ENCODE data around the gene SPATA6.
"Not testable (repeated sequence)": the region's sequence is repeated elsewhere in the genome, so short reads cannot be mapped to it uniquely, and the experiment has no call there.

Gene SPATA6

DNA sequence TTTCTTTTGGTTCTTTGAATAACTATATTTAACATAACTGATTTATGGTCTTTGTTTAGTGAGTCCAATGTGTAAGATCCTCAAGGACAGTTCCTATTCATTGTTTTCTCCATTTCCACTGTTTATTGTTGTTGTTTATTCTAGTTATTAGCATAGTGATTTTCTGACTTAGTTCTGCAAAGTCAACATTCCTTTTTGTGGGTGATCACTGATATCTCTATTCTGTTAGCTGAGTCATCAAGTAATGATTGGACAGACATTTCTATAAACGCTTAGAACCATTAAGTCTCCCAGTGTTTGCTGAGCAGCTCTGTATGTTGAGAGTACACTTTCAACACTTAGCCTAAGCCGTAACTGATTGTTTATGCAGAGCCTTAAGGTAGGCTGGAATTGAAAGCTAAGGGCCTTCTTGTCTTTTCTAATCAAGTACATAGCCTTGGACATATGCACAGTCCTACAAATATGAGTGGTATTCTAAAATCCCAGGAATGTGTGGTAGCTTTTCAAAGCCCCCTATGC lies 162.4 kb downstream of the SPATA6 start:
- Histone ChIP-seq H4K8ac (ENCODE audit: low read depth, low read length) (no peak overlapping the region), H3K14ac (ENCODE audit: low read length) (no peak overlapping the region), H3K4me2 (ENCODE audit: insufficient read depth, low read length, poor library complexity, severe bottlenecking) (no peak overlapping the region), H4K91ac (ENCODE audit: low read depth, low read length, poor library complexity) (no peak overlapping the region), H2BK15ac (ENCODE audit: low read length) (no peak overlapping the region), H3K4me3 (ENCODE audit: low read length in 2 of 2) (no peak overlapping the region), H3K36me3 (replicated peaks in 1 of 2; ENCODE audit: control insufficient read depth in 2 of 2, insufficient read depth in 2 of 2, low read length in 2 of 2) (no peaks in the 10 kb centered on the region), H3K9me3 (replicated peaks in 1 of 2; ENCODE audit: control insufficient read depth in 2 of 2, insufficient read depth in 1 of 2, low read depth in 1 of 2, low read length in 2 of 2) (no peaks in the 10 kb centered on the region), H3K9ac (ENCODE audit: low read depth, low read length, poor library complexity) (no peak overlapping the region), H2AK5ac (ENCODE audit: low read depth, low read length) (no peak overlapping the region), H3K27me3 (ENCODE audit: control insufficient read depth in 3 of 3, insufficient read depth in 3 of 3, low read depth in 1 of 3, low read length in 3 of 3) (no peaks in the 10 kb centered on the region), H3K23ac (ENCODE audit: low read depth, low read length, poor library complexity) (no peak overlapping the region), H3K4me1 (ENCODE audit: control insufficient read depth in 2 of 2, insufficient read depth in 1 of 2, low read depth in 1 of 2, low read length in 2 of 2) (no peaks in the 10 kb centered on the region), H2BK120ac (ENCODE audit: low read depth, low read length) (no peak overlapping the region), H2AFZ (ENCODE audit: low read length) (no peak overlapping the region), H3K18ac (ENCODE audit: low read length) (no peak overlapping the region), H3K4ac (ENCODE audit: low read length) (no peak overlapping the region), H3K27ac (replicated peaks; ENCODE audit: low read length) (no peak overlapping the region), H3K79me1 (ENCODE audit: low read depth, low read length) (no peaks in the 10 kb centered on the region), H2BK12ac (ENCODE audit: low read length) (no peak overlapping the region), H2BK5ac (ENCODE audit: low read length) (no peak overlapping the region)
- no CpG with 5 or more reads among the region's 2 CpGs for WGBS, 2 donors (ENCODE audit: extremely low coverage in 2 of 2, insufficient read length in 2 of 2, insufficient replicate concordance in 1 of 2)
- DNase-seq (ENCODE audit: low spot score), result no peak

DNA sequence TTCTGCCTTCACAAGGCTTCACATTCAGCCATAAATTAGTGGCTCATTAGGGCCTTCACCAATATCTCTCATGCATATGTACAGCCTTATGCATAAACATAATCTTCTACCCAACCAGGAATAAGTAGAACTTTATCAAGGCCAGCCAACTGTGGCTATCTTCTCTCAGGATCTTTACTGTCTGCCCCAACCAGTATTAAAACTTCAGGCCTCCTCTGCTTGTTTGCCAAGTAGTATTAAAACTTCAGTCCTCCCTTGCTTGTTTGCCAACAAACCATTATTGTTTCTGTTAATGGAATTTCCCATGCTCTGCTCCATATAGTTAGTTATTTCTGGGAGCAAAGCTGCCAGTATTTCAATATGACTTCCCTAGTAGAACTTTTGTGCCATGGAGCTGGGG lies 169.4 kb downstream of the SPATA6 start:
- Histone ChIP-seq H3K27ac (replicated peaks; ENCODE audit: low read length) (no peak overlapping the region), H4K8ac (ENCODE audit: low read depth, low read length) (no peak overlapping the region), H3K27me3 (ENCODE audit: control insufficient read depth in 3 of 3, insufficient read depth in 3 of 3, low read depth in 1 of 3, low read length in 3 of 3) (no peaks in the 10 kb centered on the region), H2BK5ac (ENCODE audit: low read length) (no peak overlapping the region), H3K4me3 (ENCODE audit: low read length in 2 of 2) (no peak overlapping the region), H3K9ac (ENCODE audit: low read depth, low read length, poor library complexity) (no peak overlapping the region), H3K4me2 (ENCODE audit: insufficient read depth, low read length, poor library complexity, severe bottlenecking) (no peak overlapping the region), H3K18ac (ENCODE audit: low read length) (no peak overlapping the region), H3K4me1 (ENCODE audit: control insufficient read depth in 2 of 2, insufficient read depth in 1 of 2, low read depth in 1 of 2, low read length in 2 of 2) (no peaks in the 10 kb centered on the region), H3K9me3 (replicated peaks in 1 of 2; ENCODE audit: control insufficient read depth in 2 of 2, insufficient read depth in 1 of 2, low read depth in 1 of 2, low read length in 2 of 2) (peaks cover 0 to 2% of the 10 kb centered on the region in 2 donors), H3K4ac (ENCODE audit: low read length) (no peak overlapping the region), H4K91ac (ENCODE audit: low read depth, low read length, poor library complexity) (no peak overlapping the region), H2BK15ac (ENCODE audit: low read length) (no peak overlapping the region), H3K36me3 (replicated peaks in 1 of 2; ENCODE audit: control insufficient read depth in 2 of 2, insufficient read depth in 2 of 2, low read length in 2 of 2) (peaks cover 2 to 7% of the 10 kb centered on the region in 2 donors), H2BK12ac (ENCODE audit: low read length) (no peak overlapping the region), H3K23ac (ENCODE audit: low read depth, low read length, poor library complexity) (no peak overlapping the region), H3K79me1 (ENCODE audit: low read depth, low read length) (no peaks in the 10 kb centered on the region), H3K14ac (ENCODE audit: low read length) (no peak overlapping the region), H2AFZ (ENCODE audit: low read length) (no peak overlapping the region), H2AK5ac (ENCODE audit: low read depth, low read length) (no peak overlapping the region), H2BK120ac (ENCODE audit: low read depth, low read length) (no peak overlapping the region)
- no peak for DNase-seq (ENCODE audit: low spot score)

DNA sequence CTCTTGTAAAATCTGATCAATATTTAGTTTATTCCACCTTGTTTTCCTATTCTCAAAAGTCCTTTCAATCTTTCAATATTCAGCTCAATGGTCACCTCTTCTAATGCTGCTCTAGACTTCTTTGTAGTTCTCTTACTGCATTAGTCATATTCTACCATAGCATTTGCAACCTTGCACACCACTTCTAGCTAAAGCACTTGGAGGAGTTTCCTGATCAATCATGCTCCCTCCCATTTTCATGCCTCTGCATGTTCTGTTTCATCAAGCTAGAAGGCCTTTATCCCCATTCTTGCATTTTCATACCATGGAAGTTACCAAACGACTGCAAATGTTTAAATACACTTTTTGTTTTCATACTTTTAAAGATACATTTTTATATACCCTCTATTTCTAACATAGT lies 177.3 kb downstream of the SPATA6 start:
- Histone ChIP-seq H3K36me3 (replicated peaks in 1 of 2; ENCODE audit: control insufficient read depth in 2 of 2, insufficient read depth in 2 of 2, low read length in 2 of 2) (peaks cover 0 to 3% of the 10 kb centered on the region in 2 donors), H3K4me2 (ENCODE audit: insufficient read depth, low read length, poor library complexity, severe bottlenecking) (no peak overlapping the region), H3K23ac (ENCODE audit: low read depth, low read length, poor library complexity) (no peak overlapping the region), H3K4me3 (ENCODE audit: low read length in 2 of 2) (no peak overlapping the region), H3K4ac (ENCODE audit: low read length) (no peak overlapping the region), H2BK15ac (ENCODE audit: low read length) (no peak overlapping the region), H4K91ac (ENCODE audit: low read depth, low read length, poor library complexity) (no peak overlapping the region), H3K18ac (ENCODE audit: low read length) (no peak overlapping the region), H4K8ac (ENCODE audit: low read depth, low read length) (no peak overlapping the region), H3K14ac (ENCODE audit: low read length) (no peak overlapping the region), H3K27me3 (ENCODE audit: control insufficient read depth in 3 of 3, insufficient read depth in 3 of 3, low read depth in 1 of 3, low read length in 3 of 3) (no peaks in the 10 kb centered on the region), H3K4me1 (ENCODE audit: control insufficient read depth in 2 of 2, insufficient read depth in 1 of 2, low read depth in 1 of 2, low read length in 2 of 2) (no peaks in the 10 kb centered on the region), H2BK120ac (ENCODE audit: low read depth, low read length) (no peak overlapping the region), H2BK12ac (ENCODE audit: low read length) (no peak overlapping the region), H3K27ac (replicated peaks; ENCODE audit: low read length) (no peak overlapping the region), H3K9me3 (replicated peaks in 1 of 2; ENCODE audit: control insufficient read depth in 2 of 2, insufficient read depth in 1 of 2, low read depth in 1 of 2, low read length in 2 of 2) (no peaks in the 10 kb centered on the region), H2AK5ac (ENCODE audit: low read depth, low read length) (no peak overlapping the region), H2AFZ (ENCODE audit: low read length) (no peak overlapping the region), H3K9ac (ENCODE audit: low read depth, low read length, poor library complexity) (no peak overlapping the region), H3K79me1 (ENCODE audit: low read depth, low read length) (no peaks in the 10 kb centered on the region), H2BK5ac (ENCODE audit: low read length) (no peak overlapping the region)
- no peak for DNase-seq (ENCODE audit: low spot score)
- no CpG with 5 or more reads among the region's 1 CpG for WGBS, 2 donors (ENCODE audit: extremely low coverage in 2 of 2, insufficient read length in 2 of 2, insufficient replicate concordance in 1 of 2)

DNA sequence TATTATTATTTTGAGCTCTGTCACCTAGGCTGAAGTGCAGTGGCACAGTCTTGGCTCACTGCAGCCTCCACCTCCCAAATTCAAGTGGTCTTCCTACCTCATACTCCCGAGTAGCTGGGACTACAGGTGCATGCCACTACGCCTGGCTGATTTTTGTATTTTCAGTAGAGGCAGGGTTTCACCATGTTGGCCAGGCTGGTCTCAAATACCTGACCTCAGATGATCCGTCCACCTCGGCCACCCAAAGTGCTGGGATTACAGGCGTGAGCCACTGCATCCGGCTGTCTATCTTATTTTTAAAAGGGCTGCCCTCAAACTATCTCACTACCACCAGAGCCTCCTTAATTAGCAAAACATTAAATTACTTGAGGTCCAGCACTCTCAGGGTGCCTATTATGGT lies 177.9 kb downstream of the SPATA6 start:
- DNase-seq (ENCODE audit: low spot score); H3K36me3 ChIP-seq (replicated peaks in 1 of 2; ENCODE audit: control insufficient read depth in 2 of 2, insufficient read depth in 2 of 2, low read length in 2 of 2); H3K9ac ChIP-seq (ENCODE audit: low read depth, low read length, poor library complexity); H3K14ac ChIP-seq (ENCODE audit: low read length); H2BK120ac ChIP-seq (ENCODE audit: low read depth, low read length); H3K4me3 ChIP-seq (ENCODE audit: low read length in 2 of 2); H2AFZ ChIP-seq (ENCODE audit: low read length); H2BK5ac ChIP-seq (ENCODE audit: low read length); H2BK15ac ChIP-seq (ENCODE audit: low read length); H3K23ac ChIP-seq (ENCODE audit: low read depth, low read length, poor library complexity); H4K8ac ChIP-seq (ENCODE audit: low read depth, low read length); H2BK12ac ChIP-seq (ENCODE audit: low read length); H2AK5ac ChIP-seq (ENCODE audit: low read depth, low read length); H3K9me3 ChIP-seq (replicated peaks in 1 of 2; ENCODE audit: control insufficient read depth in 2 of 2, insufficient read depth in 1 of 2, low read depth in 1 of 2, low read length in 2 of 2); H3K27ac ChIP-seq (replicated peaks; ENCODE audit: low read length); H3K4me1 ChIP-seq (ENCODE audit: control insufficient read depth in 2 of 2, insufficient read depth in 1 of 2, low read depth in 1 of 2, low read length in 2 of 2); H3K79me1 ChIP-seq (ENCODE audit: low read depth, low read length); H3K27me3 ChIP-seq (ENCODE audit: control insufficient read depth in 3 of 3, insufficient read depth in 3 of 3, low read depth in 1 of 3, low read length in 3 of 3); H3K4ac ChIP-seq (ENCODE audit: low read length); H4K91ac ChIP-seq (ENCODE audit: low read depth, low read length, poor library complexity); H3K4me2 ChIP-seq (ENCODE audit: insufficient read depth, low read length, poor library complexity, severe bottlenecking); H3K18ac ChIP-seq (ENCODE audit: low read length): not testable (repeated sequence)
- WGBS, 2 donors (ENCODE audit: extremely low coverage in 2 of 2, insufficient read length in 2 of 2, insufficient replicate concordance in 1 of 2), result no CpG with 5 or more reads among the region's 6 CpGs
